SKM-1 treated with dmso at 0.1 percent for 144 hours (cell line): ENCODE results near the gene TSPEAR.
"Not testable (repeated sequence)": the region's sequence is repeated elsewhere in the genome, so short reads cannot be mapped to it uniquely, and the experiment has no call there.

Experiments
- DNase-seq: peaks from one replicate; lab custom pipeline; 2025; ENCODE audit not compliant: unreplicated experiment; lab: John Stamatoyannopoulos, UW

Gene TSPEAR

GRCh38 chr21:44612669-44613229 lies 98.6 kb downstream of the TSPEAR start:
- DNase-seq = no peak

DNA sequence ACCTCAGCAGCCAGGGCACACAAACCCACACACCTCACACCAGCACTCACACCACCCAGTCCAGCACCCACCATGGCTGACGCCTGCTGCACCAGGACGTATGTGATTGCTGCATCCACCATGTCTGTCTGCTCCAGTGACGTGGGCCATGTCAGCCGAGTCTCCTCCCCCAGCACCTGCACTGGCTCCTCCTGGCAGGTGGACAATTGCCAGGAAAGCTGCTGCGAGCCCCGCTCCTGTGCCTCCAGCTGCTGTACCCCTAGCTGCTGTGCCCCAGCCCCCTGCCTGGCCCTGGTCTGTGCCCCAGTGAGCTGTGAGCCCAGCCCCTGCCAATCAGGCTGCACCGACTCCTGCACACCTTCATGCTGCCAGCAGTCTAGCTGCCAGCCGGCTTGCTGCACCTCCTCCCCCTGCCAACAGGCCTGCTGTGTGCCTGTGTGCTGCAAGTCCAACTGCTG lies 99.3 kb downstream of the TSPEAR start, which contains the start of gene KRTAP10-8:
KRTAP10-8 (plus strand) TSS at position 51 of the 458 bp plus-strand sequence; CDS start at position 73, 22 bp downstream.
- DNase-seq = no peak

DNA sequence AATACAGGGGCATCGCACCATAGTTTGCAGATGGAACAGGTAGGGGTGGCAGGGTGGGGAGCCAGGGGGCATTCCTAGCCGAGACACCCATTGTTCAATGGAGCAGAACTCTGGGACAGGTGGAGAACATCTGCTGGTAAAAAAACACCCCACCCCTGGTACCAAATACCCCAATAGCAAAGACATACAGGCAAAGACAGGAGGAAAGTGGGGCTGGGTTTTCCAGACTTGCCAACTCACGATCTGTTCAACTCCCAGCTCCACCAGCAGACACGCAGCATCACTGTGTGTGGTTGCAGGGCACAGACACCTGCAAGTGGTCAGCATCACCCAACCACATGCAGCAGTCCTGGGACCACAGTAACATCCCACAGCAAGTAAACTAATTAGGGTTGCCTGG lies 99.8 kb downstream of the TSPEAR start:
- DNase-seq = no peak

DNA sequence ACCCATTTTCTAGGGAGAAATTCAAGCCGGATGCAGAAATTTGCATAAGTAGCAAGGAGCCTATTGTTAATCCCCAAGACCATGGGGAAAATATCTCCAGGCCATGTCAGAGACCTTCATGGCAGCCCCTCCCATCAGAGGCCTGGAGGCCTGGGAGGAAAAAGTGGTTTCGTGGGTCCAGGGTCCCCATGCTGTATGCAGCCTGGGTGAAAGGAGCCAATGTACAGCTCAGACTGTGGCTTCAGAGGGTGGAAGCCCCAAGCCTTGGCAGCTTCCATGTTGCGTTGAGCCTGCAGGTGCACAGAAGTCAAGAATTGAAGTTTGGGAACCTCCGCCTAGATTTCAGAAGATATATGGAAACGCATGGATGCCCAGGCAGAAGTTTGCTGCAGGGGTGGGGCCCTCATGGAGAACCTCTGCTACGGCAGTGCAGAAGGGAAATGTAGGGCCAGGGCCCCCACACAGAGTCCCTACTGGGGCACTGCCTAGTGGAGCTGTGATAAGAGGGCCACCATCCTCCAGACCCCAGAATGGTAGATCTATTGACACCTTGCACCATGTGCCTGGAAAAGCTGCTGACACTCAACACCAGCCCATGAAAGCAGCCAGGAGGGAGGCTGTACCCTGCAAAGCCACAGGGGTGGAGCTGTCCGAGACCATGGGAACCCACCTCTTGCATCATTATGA lies 101.1 kb downstream of the TSPEAR start:
- not testable (repeated sequence) for DNase-seq

DNA sequence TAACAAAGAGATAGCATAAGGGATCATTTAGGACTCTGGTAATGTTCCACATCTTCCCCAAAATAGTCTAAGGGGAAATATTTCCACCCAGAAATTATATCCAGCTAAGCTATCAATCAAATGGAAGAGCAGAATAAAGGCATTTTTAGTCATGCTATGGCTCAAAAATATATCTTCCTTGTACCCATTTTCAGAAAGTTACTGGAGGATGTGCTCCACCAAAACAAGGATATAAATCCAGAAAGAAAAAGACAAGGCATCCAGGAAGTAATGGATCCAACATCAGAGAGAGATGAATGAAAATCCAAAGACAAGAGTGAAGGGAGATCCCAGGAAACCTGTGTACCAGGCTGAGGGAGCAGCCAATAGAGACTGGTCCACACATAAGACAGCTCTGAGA lies 102.2 kb downstream of the TSPEAR start:
- DNase-seq = no peak

- no peak for DNase-seq
Observed at GRCh38 chr21:44606495-44606894, 104.9 kb downstream of the TSPEAR start.

DNA sequence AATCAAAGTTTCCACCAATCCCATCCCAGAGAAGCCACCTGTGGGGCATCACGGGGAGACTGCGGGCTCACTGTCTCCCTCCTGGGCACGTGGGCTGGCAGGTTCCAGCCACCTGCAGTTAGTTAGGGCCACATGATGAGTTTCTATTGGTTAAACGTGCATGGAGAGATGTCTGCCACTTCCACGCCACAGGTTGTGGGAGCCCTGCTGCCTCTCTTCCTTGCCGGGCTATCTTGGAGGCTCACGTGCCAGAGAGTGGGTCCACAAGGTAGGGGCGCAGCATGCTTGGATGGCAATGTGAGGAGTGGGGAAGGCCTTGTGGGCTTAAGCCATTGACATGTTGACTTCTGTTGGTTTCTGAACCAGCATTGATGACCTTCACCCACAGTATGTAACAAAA lies 107.5 kb downstream of the TSPEAR start:
- DNase-seq = no peak

GRCh38 chr21:44603109-44603875 lies 108.1 kb downstream of the TSPEAR start:
- DNase-seq = no peak

DNA sequence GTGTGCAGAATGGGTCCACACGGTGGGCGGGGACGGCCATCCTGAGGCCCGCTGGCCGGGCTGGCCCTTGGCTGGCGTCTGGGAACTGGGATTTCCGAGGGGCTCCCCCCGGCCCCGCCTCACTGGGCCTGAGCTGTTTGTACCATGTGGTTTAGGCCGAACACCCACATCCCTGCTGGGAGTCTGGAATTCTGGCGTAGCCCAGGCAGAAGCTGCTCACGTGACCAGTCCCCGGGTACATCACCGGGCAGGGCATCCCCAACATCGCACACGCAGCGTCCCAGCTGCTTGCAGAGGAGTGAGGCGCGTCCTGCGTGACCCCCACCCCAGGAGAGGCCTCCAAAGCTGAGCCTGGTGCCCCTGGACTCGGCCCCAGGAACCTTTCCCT lies 108.9 kb downstream of the TSPEAR start:
- no peak for DNase-seq

DNA sequence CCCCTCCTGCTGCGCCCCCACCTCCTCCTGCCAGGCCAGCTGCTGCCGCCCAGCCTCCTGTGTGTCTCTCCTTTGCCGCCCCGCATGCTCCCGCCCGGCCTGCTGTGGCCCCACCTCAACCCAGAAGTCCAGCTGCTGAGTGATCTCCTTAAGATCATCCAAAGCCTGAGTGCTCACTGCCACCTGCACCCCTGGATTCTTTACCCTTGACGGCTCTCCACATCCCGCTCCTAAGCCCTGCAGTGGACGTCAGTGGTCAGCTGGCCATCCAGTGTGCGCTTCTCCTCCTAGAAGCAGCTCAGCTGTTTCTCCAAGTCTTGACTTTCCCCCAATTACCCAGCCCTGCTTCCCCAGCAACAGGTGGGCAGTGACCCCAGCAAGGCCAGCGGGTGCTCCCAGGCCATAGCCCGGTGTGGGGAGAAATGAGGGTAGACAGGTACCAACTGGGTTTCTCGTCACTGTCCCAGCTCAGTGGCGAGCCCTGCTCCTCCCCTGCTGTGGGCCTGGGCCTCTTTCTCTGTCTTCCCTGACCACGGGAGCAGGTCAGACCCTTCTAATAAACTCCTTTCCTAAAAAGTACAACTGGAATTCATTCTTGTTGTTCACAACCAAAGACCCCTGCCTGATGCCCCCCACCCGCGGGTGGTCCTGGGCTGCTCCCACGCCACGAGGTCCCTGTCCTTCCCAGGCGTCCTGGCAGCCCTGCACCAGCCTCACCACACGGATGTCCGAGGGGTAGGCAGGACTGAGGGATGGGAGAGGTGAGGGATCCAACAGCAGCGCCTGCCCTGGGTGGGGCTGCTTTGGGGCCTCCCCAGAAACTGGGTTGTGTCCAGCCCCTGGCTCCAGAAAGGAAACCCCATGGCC lies 109.5 kb downstream of the TSPEAR start:
- DNase-seq = no peak

DNA sequence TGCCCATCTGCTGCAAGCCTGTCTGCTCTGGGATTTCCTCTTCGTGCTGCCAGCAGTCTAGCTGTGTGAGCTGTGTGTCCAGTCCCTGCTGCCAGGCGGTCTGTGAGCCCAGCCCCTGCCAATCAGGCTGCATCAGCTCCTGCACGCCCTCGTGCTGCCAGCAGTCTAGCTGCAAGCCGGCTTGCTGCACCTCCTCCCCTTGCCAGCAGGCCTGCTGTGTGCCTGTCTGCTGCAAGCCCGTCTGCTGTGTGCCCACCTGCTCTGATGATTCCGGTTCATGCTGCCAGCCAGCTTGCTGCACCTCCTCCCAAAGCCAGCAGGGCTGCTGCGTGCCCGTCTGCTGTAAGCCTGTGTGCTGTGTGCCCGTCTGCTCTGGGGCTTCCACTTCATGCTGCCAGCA lies 110.3 kb downstream of the TSPEAR start:
- DNase-seq = not testable (repeated sequence)

GRCh38 chr21:44600118-44600978 lies 111.0 kb downstream of the TSPEAR start, which contains the start of gene KRTAP10-7:
KRTAP10-7 (plus strand) TSS chr21:44600597; CDS start chr21:44600622, 25 bp downstream.
- DNase-seq = not testable (repeated sequence)

- no peak for DNase-seq
Observed at GRCh38 chr21:44599264-44600029, 111.9 kb downstream of the TSPEAR start.

DNA sequence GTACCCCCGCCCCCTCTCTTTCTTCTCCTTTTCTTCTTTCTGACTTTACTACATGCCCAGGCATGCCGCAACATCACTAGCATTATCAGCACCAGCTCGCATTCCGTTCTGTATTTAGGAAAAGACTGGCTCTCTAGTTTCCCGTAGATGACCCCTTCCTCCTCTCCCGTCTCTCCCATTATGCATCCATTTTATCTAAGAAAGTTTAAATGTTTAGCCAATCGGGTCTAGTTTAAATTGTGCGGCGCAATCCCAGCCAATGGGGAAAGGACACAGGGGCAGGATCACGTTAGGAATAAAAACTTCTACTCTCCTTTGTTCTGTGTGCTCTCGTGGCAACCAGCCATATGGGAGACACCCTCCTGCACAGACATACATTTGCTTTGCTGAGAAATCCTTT lies 113.3 kb downstream of the TSPEAR start:
- no peak for DNase-seq

DNA sequence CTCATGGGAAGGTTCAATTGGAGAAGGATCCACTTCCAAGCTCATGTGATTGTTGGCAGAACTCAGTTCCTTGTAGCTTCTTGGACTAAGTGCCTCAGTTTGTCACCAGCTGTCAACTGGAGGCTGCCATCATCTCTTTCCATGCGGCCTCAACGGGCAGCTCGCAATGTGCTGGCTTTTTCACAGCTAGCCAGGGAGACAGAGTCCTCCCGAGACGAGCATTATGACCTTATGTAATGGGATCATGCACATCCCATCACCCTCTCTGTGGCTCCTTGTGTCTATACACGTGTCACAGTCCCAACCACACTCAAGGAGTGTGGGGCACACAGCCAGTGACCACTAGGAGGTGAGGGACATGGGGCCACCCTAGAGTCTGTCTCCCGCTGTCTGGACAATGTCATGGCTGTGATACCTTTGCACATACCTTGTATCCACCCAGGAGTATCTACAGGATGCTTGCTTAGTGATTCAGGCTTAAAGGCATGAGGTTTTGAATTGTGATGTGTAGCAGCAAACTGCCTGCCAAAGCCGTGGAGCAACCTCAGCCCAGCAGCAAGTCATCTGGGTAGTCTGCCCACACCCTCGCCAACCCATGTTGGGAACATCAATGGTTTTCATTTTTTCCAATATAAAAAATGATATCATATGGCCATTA lies 115.2 kb downstream of the TSPEAR start:
- DNase-seq = no peak

DNA sequence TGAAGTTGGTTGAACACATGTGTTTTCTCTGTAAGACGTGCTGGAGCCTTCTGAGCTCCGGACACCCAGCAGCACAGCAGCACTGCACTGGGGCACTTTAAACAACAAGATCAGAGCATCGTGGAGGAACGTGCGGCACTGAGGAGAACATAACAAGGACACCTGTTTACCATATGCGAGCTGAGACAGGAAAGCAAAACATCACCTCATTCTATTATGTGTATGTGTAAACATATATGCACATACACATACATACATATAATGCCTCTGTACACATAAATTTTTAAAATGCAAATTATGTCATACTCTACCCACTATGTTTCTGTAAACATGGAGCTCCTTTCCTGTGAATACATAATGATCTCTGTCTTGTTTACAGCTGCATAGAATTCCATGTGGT lies 115.8 kb downstream of the TSPEAR start:
- DNase-seq = no peak

DNA sequence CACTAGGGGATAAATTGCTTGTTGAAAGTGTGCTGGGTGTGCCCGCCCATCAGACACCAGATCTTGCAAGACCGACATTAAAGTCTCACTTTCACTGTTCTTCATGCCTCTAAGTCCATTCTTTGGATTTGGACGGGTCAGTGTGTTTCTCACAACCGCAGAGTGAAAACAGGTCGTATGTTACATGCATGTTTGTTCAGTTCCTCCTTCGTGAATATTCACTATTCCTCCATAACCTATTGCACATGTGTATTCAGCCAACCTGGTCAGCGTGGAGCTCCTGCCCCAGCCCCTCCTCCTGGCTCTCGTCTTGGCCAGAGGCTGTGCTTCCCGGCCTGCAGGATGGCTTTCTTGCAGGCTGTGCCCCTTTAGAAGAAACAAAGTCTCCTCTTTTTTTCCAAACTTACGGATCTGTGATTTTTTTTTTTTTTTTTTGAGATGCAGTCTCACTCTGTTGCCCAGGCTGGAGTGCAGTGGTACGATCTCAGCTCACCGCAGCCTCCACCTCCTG lies 116.9 kb downstream of the TSPEAR start:
- DNase-seq = no peak

- no peak for DNase-seq
Observed at GRCh38 chr21:44593598-44594405, 117.6 kb downstream of the TSPEAR start.
